A673 (cell line): ENCODE data around the gene FSCN2. TPM values are rescaled to one million over a fixed set of nuclear protein-coding genes. Genes with fewer than 3 reads are reported as not detected.

Experiments used
- BruUV-seq: library from RNA; stranded (reverse); fragments of 400-500 nt; replicated peaks from 2 replicates; lab custom pipeline; 2021; lab: Mats Ljungman, UMichigan
- CTCF ChIA-PET: fragments of 300-600 bp; sonication (Branson Sonifier 250); formaldehyde crosslinking; loops from one replicate; lab custom pipeline; 2022; ENCODE audit warnings: antibody characterized with exemption; lab: Charles Lee
- POLR2A ChIA-PET: fragments of 300-600 bp; sonication (Branson Sonifier 250); formaldehyde crosslinking; loops from one replicate; lab custom pipeline; 2022; ENCODE audit warnings: antibody characterized with exemption; ENCODE audit not compliant: low non-redundant PET; lab: Charles Lee
- DNase-seq: peaks from one replicate; pipeline ENCODE4 v3.0.0-alpha.2; 2015; ENCODE audit warnings: low spot score
- H3K27ac ChIP-seq: fragments of 200-600 bp; sonication (generic); 2 replicates; pipeline ENCODE4 v1.5.1; 2016; ENCODE audit warnings: mixed run types, low read depth, mild to moderate bottlenecking, mixed read lengths, antibody characterized with exemption, low read length; ENCODE audit not compliant: poor library complexity, severe bottlenecking
- H3K27me3 ChIP-seq: fragments of 200-600 bp; sonication (generic); replicated peaks from 2 replicates; pipeline ENCODE4 v1.6.1; 2017; ENCODE audit warnings: mixed run types, low read depth, mild to moderate bottlenecking, mixed read lengths, antibody characterized with exemption, low read length; ENCODE audit not compliant: insufficient read depth, poor library complexity
- H3K36me3 ChIP-seq: fragments of 200-600 bp; sonication (generic); 2 replicates; pipeline ENCODE4 v1.6.1; 2016; ENCODE audit warnings: mixed run types, mild to moderate bottlenecking, mixed read lengths, antibody characterized with exemption, low read length; ENCODE audit not compliant: insufficient read depth, poor library complexity, severe bottlenecking
- H3K4me1 ChIP-seq: fragments of 200-600 bp; sonication (generic); 2 replicates; pipeline ENCODE4 v1.6.1; 2017; ENCODE audit warnings: mixed run types, mild to moderate bottlenecking, mixed read lengths, antibody characterized with exemption, low read length; ENCODE audit not compliant: insufficient read depth, poor library complexity, severe bottlenecking
- H3K4me3 ChIP-seq: fragments of 200-600 bp; sonication (generic); 2 replicates; pipeline ENCODE4 v1.5.1; 2016; ENCODE audit warnings: low read depth, mixed run types, mild to moderate bottlenecking, mixed read lengths, low read length; ENCODE audit not compliant: poor library complexity, severe bottlenecking
- H3K9me3 ChIP-seq: fragments of 200-600 bp; sonication (generic); 2 replicates; pipeline ENCODE4 v1.6.1; 2016; ENCODE audit warnings: mixed run types, low read depth, mild to moderate bottlenecking, mixed read lengths, antibody characterized with exemption, low read length; ENCODE audit not compliant: poor library complexity, severe bottlenecking
- EZH2 ChIP-seq: fragments of 200-600 bp; sonication (generic); IDR thresholded peaks from 2 replicates; pipeline ENCODE4 v1.6.1; 2017; ENCODE audit warnings: borderline replicate concordance, low read depth, mild to moderate bottlenecking, mixed read lengths, antibody characterized with exemption, low read length; ENCODE audit not compliant: poor library complexity, severe bottlenecking
- intact Hi-C: fragments of 100-400 bp; cut with micrococcal nuclease; formaldehyde crosslinking; loops from one replicate; pipeline ENCODE4 v1.10.0; 2022; ENCODE audit not compliant: unreplicated experiment
- total RNA-seq: library from RNA; stranded (reverse); gene quantifications from 2 replicates; pipeline ENCODE4 v1.2.3, GENCODE V29; 2021
- TF ChIP-seq, protein P1 (sequence below): fragments of 300-800, 200-600 bp; sonication (generic); conservative IDR thresholded peaks from 2 replicates; pipeline ENCODE4 v1.5.1; 2017; ENCODE audit warnings: low read depth, mild to moderate bottlenecking, antibody characterized with exemption, low read length, moderate library complexity, mixed read lengths

The FSCN2 gene
- total RNA-seq, 1 experiment from 2014 or later = 0.26 TPM

DNA sequence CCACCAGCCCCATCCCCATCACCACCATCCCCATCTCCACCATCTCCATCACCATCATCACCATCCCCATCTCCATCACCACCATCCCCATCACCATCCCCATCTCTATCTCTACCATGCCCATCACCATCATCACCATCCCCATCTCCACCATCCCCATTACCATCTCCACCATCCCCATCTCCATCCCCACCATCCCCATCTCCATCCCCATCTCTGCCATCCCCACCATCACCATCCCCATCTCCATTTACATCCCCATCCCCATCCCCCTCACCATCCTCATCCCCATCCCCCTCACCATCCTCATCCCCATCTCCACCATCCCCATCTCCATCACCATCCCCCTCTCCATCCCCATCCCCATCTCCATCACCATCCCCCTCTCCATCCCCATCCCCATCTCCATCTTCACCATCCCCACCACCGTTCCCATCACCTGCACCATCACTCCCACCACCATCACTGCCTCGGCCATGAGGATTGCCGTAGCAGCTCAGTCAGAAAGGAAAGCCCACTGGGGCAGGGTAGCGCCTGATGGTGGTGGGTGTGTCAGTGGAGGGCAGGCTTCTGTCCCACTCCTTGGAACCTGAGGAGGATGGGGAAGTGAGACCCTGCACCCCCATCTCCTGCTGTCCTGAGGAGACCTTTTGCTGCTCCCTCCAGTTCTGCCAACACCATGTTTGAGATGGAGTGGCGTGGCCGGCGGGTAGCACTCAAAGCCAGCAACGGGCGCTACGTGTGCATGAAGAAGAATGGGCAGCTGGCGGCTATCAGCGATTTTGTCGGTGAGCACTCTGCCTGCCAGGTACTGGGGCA, 7.5 kb downstream of the FSCN2 start:
- Histone ChIP-seq H3K27ac (no peak overlapping the region), H3K4me3 (no peak overlapping the region), H3K4me1 (no peaks in the 10 kb centered on the region), H3K9me3 (no peaks in the 10 kb centered on the region), H3K36me3 (no peaks in the 10 kb centered on the region), H3K27me3 (peaks cover 11% of the 10 kb centered on the region)
- no TSS peak for BruUV-seq
- intact Hi-C loops = no loop called here
- ChIA-PET POLR2A (no interaction called here), CTCF (no interaction called here)
- no peak for DNase-seq
- TF ChIP-seq EZH2 = no peak
- TF ChIP-seq, protein P1, sequence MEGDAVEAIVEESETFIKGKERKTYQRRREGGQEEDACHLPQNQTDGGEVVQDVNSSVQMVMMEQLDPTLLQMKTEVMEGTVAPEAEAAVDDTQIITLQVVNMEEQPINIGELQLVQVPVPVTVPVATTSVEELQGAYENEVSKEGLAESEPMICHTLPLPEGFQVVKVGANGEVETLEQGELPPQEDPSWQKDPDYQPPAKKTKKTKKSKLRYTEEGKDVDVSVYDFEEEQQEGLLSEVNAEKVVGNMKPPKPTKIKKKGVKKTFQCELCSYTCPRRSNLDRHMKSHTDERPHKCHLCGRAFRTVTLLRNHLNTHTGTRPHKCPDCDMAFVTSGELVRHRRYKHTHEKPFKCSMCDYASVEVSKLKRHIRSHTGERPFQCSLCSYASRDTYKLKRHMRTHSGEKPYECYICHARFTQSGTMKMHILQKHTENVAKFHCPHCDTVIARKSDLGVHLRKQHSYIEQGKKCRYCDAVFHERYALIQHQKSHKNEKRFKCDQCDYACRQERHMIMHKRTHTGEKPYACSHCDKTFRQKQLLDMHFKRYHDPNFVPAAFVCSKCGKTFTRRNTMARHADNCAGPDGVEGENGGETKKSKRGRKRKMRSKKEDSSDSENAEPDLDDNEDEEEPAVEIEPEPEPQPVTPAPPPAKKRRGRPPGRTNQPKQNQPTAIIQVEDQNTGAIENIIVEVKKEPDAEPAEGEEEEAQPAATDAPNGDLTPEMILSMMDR = no peak

DNA sequence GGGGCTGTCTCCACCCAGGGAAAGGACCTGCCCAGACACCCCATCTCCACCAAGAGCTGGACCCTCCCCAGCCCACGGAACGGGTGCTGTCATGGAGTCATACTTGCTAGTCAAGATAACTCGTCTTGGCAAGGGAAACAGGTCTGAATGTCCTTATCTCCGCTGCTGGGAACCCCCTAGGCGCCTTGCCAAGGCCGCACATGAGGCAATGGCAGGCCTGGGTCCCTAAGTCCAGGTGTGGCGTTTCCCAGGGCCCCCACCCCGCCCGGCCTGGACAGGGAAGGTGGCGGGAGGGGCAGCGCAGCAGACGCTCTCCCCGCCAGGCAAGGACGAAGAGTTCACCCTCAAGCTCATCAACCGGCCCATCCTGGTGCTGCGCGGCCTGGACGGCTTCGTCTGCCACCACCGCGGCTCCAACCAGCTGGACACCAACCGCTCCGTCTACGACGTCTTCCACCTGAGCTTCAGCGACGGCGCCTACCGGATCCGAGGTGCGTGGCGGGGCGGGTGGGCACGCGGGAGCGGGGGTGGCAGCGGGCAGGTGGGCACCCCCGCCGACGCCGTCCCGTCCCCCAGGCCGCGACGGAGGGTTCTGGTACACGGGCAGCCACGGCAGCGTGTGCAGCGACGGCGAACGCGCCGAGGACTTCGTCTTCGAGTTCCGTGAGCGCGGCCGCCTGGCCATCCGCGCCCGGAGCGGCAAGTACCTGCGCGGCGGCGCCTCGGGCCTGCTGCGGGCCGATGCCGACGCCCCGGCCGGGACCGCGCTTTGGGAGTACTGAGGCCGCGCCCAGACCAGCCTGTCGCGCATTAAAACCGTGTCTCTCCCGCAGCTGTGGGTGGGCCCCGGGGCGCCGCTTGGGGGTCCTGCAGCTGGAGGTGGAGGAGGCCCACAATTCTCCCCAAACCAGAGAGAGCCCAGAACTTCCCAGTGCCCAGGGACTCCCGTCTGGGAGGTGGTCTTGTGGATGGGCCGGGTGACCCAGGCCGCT, 8.4 kb downstream of the FSCN2 start:
- intact Hi-C loops = no loop called here
- no peak for DNase-seq
- Histone ChIP-seq H3K9me3 (no peaks in the 10 kb centered on the region), H3K4me1 (no peaks in the 10 kb centered on the region), H3K27me3 (peaks cover 11% of the 10 kb centered on the region), H3K4me3 (no peak overlapping the region), H3K36me3 (no peaks in the 10 kb centered on the region), H3K27ac (no peak overlapping the region)
- TF ChIP-seq EZH2 = no peak
- TF ChIP-seq, protein P1 = no peak
- POLR2A ChIA-PET = no interaction called here
- CTCF ChIA-PET = no interaction called here
- no TSS peak for BruUV-seq

DNA sequence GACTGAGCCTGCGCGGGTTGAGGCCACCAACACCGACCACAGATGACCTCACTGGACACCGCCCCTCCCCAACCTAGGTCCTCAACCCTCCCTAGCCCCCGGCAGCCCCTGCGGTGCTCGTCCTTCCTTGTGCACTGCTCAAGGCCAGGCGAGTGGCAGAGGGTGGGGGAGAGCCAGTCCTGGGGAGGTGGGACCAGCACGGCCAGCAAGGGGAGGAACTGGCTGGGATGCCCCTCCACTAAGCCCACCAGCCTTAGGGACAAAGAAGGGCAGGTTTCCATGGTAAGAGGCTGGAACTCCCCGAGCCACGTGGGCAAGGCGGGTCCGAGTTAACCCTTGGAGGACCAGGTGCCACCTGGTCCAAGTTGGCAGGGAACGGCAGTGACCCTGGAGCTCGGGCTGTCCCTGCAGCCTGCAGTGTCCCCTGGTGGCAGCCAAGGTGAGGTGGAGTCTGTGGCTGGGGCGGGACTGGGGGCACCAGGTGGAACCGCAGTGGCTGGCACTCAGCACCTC, 9.2 kb downstream of the FSCN2 start:
- H3K36me3 ChIP-seq = no peaks in the 10 kb centered on the region
- H3K4me3 ChIP-seq = no peak overlapping the region
- TF ChIP-seq, protein P1 = peak; percentile 50
- no peak for TF ChIP-seq EZH2
- no peaks in the 10 kb centered on the region for H3K4me1 ChIP-seq
- intact Hi-C loops = no loop called here
- ChIA-PET CTCF (no interaction called here), POLR2A (no interaction called here)
- H3K27me3 ChIP-seq = peaks cover 11% of the 10 kb centered on the region
- no peak overlapping the region for H3K27ac ChIP-seq
- BruUV-seq = no TSS peak
- no peak for DNase-seq
- no peaks in the 10 kb centered on the region for H3K9me3 ChIP-seq
